GM20000 (cell line): ENCODE measurements around the gene PTH1R.

Experiments
- DNase-seq: peaks from one replicate; pipeline ENCODE4 v3.0.0; 2012; ENCODE audit warnings: low spot score
- CTCF ChIP-seq: IDR thresholded peaks from 2 replicates; pipeline ENCODE4 v1.5.1; 2012; ENCODE audit warnings: mild to moderate bottlenecking, control low read depth; ENCODE audit errors: extremely low read depth, missing control alignments

PTH1R gene

GRCh38 chr3:46845860-46846623, 31.5 kb upstream of the PTH1R start:
- DNase-seq = peak; percentile 88
- TF ChIP-seq CTCF = peak; percentile 28

- DNase-seq = no peak
- no peak for TF ChIP-seq CTCF
These were observed 30.6 kb upstream of the PTH1R start for GRCh38 chr3:46846624-46847542.

- DNase-seq = no peak
- TF ChIP-seq CTCF = no peak
These were observed 29.8 kb upstream of the PTH1R start for GRCh38 chr3:46847744-46848143.

- DNase-seq = no peak
- TF ChIP-seq CTCF = peak; percentile 16
These were observed 29.1 kb upstream of the PTH1R start for GRCh38 chr3:46848271-46849044.

- DNase-seq = no peak
- no peak for TF ChIP-seq CTCF
These were observed 28.4 kb upstream of the PTH1R start for GRCh38 chr3:46849045-46849631.

GRCh38 chr3:46849686-46850467, 27.6 kb upstream of the PTH1R start:
- no peak for TF ChIP-seq CTCF
- DNase-seq = no peak
